Parathyroid adenoma (tissue), 2 donors: ENCODE measurements around the gene YAF2.

Experiments
- H2AFZ ChIP-seq: fragments of 300-600 bp; sonication (generic); one replicate; pipeline ENCODE4 v1.7.0; 2017; ENCODE audit warnings: antibody characterized with exemption, mild to moderate bottlenecking
- H3K27ac ChIP-seq: fragments of 300-600 bp; sonication (generic); one replicate; pipeline ENCODE4 v1.7.0; 2017
- H3K27me3 ChIP-seq: fragments of 300-600 bp; sonication (generic); one replicate; pipeline ENCODE4 v1.7.0; 2017; ENCODE audit warnings: low read length; ENCODE audit not compliant: control insufficient read depth, insufficient read depth
- H3K36me3 ChIP-seq: fragments of 300-600 bp; sonication (generic); one replicate; pipeline ENCODE4 v1.7.0; 2017; ENCODE audit warnings: low read length; ENCODE audit not compliant: control insufficient read depth, insufficient read depth
- H3K4me1 ChIP-seq: fragments of 300-600 bp; sonication (generic); one replicate; pipeline ENCODE4 v1.7.0; 2017; ENCODE audit warnings: control low read depth
- H3K4me2 ChIP-seq: fragments of 300-600 bp; sonication (generic); one replicate; pipeline ENCODE4 v1.7.0; 2017; ENCODE audit warnings: low read length
- H3K4me3 ChIP-seq: fragments of 300-600 bp; sonication (generic); one replicate; pipeline ENCODE4 v1.7.0; 2017; ENCODE audit warnings: low read depth, low read length
- H3K79me2 ChIP-seq: fragments of 300-600 bp; sonication (generic); one replicate; pipeline ENCODE4 v1.7.0; 2017; ENCODE audit warnings: control low read depth
- H3K9ac ChIP-seq: fragments of 300-600 bp; sonication (generic); one replicate; pipeline ENCODE4 v1.7.0; 2017; ENCODE audit warnings: mild to moderate bottlenecking
- H3K9me3 ChIP-seq: fragments of 300-600 bp; sonication (generic); one replicate; pipeline ENCODE4 v1.7.0; 2017; ENCODE audit warnings: low read length; ENCODE audit not compliant: control insufficient read depth
- CTCF ChIP-seq: fragments of 300-600 bp; sonication (generic); IDR thresholded peaks from one replicate; pipeline ENCODE4 v1.7.0; 2017; ENCODE audit warnings: antibody characterized with exemption, mild to moderate bottlenecking
- donor health status: primary hyperparathyroidism.

The YAF2 gene

GRCh38 chr12:42130672-42131402 lies 107.2 kb downstream of the YAF2 start:
- Histone ChIP-seq H3K27me3 (no peaks in the 10 kb centered on the region), H3K27ac (no peak overlapping the region), H3K4me2 (no peak overlapping the region), H3K4me1 (no peaks in the 10 kb centered on the region), H3K4me3 (no peak overlapping the region), H3K9me3 (no peaks in the 10 kb centered on the region), H3K9ac (no peak overlapping the region), H3K36me3 (no peaks in the 10 kb centered on the region), H2AFZ (no peak overlapping the region), H3K79me2 (peaks cover 19% of the 10 kb centered on the region)
- TF ChIP-seq CTCF, result no peak

- Histone ChIP-seq H3K79me2 (peaks cover 10% of the 10 kb centered on the region), H3K9ac (no peak overlapping the region), H3K4me1 (no peaks in the 10 kb centered on the region), H3K36me3 (no peaks in the 10 kb centered on the region), H3K27ac (no peak overlapping the region), H3K27me3 (no peaks in the 10 kb centered on the region), H3K4me2 (no peak overlapping the region), H3K9me3 (no peaks in the 10 kb centered on the region), H2AFZ (no peak overlapping the region), H3K4me3 (no peak overlapping the region)
- TF ChIP-seq CTCF, result peak; percentile 87
These were observed 108.3 kb downstream of the YAF2 start for GRCh38 chr12:42129595-42130204.

GRCh38 chr12:42128888-42129287 lies 109.2 kb downstream of the YAF2 start:
- H3K79me2 ChIP-seq, result peaks cover 8% of the 10 kb centered on the region
- H3K27me3 ChIP-seq, result no peaks in the 10 kb centered on the region
- no peaks in the 10 kb centered on the region for H3K4me1 ChIP-seq
- no peaks in the 10 kb centered on the region for H3K9me3 ChIP-seq
- H3K9ac ChIP-seq, result no peak overlapping the region
- H3K4me2 ChIP-seq, result no peak overlapping the region
- TF ChIP-seq CTCF, result no peak
- no peak overlapping the region for H3K27ac ChIP-seq
- H3K36me3 ChIP-seq, result no peaks in the 10 kb centered on the region
- no peak overlapping the region for H2AFZ ChIP-seq
- no peak overlapping the region for H3K4me3 ChIP-seq

- Histone ChIP-seq H3K4me3 (no peak overlapping the region), H3K9ac (no peak overlapping the region), H3K79me2 (peaks cover 8% of the 10 kb centered on the region), H3K9me3 (no peaks in the 10 kb centered on the region), H2AFZ (no peak overlapping the region), H3K36me3 (no peaks in the 10 kb centered on the region), H3K27ac (no peak overlapping the region), H3K4me1 (no peaks in the 10 kb centered on the region), H3K27me3 (no peaks in the 10 kb centered on the region), H3K4me2 (no peak overlapping the region)
- no peak for TF ChIP-seq CTCF
These were observed 109.7 kb downstream of the YAF2 start for GRCh38 chr12:42128327-42128726.

- Histone ChIP-seq H3K9me3 (no peaks in the 10 kb centered on the region), H3K9ac (no peak overlapping the region), H3K79me2 (peaks cover 17% of the 10 kb centered on the region), H3K36me3 (no peaks in the 10 kb centered on the region), H3K4me2 (no peak overlapping the region), H3K27me3 (no peaks in the 10 kb centered on the region), H3K27ac (no peak overlapping the region), H2AFZ (no peak overlapping the region), H3K4me3 (no peak overlapping the region), H3K4me1 (no peaks in the 10 kb centered on the region)
- no peak for TF ChIP-seq CTCF
These were observed 111.1 kb downstream of the YAF2 start for GRCh38 chr12:42126963-42127362.
